Ishikawa (cell line): ENCODE data around the gene SKOR1.

Experiments used
- CREB1 ChIP-seq: IDR thresholded peaks from 2 replicates; pipeline ENCODE4 v1.6.1; 2012; ENCODE audit warnings: low read depth
- FOXM1 ChIP-seq: IDR thresholded peaks from 2 replicates; pipeline ENCODE4 v1.6.1; 2012; ENCODE audit warnings: low read depth, borderline replicate concordance
- MAX ChIP-seq: IDR thresholded peaks from 2 replicates; pipeline ENCODE4 v1.6.1; 2012
- RAD21 ChIP-seq: IDR thresholded peaks from 2 replicates; pipeline ENCODE4 v1.6.1; 2012; ENCODE audit warnings: low read depth

GRCh38 chr15:67882487-67883233 is 57.4 kb downstream of the SKOR1 start:
- TF ChIP-seq MAX: no peak
- no peak for TF ChIP-seq RAD21
- no peak for TF ChIP-seq FOXM1
- no peak for TF ChIP-seq CREB1
